ENCODE data around the gene CPLX3. TPM values are rescaled to one million over a fixed set of nuclear protein-coding genes. Genes with fewer than 3 reads are reported as not detected.

Gene CPLX3
- total RNA-seq, 4 donors from 2014 or later = not detected

DNA sequence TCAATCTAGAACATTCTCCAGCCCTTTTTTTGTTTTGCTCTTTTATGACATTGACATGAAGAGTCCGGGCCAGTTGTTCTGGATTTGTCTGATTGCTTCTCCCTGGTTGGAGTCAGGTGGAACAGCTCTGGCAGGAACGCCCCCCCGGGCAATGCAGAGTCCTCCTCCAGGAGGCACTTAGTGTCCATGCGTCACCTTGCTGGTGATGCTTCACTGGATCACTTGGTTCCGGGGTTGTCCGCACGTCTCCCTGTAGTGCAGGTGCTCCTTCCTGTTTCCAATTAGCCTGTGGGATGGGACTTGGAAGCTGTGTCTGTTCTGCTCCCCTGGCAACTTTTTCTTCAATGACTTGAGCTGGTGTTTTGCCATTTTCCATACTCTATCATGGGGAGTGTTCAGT, 34.8 kb upstream of the CPLX3 start:
- Histone ChIP-seq H3K27ac (no peak overlapping the region), H3K9me3 (no peaks in the 10 kb centered on the region), H3K4me1 (peaks cover 0 to 81% (median 43%) of the 10 kb centered on the region in 3 donors), H3K36me3 (peaks cover 0 to 4% of the 10 kb centered on the region in 2 donors), H3K27me3 (no peaks in the 10 kb centered on the region), H3K4me3 (no peak overlapping the region)
- TF ChIP-seq EP300 (IDR thresholded peaks at IDR 0.05) (no peak), POLR2A (IDR thresholded peaks at IDR 0.05) (no peak), POLR2AphosphoS5 (IDR thresholded peaks at IDR 0.05) (no peak)
- TF ChIP-seq, protein P1, sequence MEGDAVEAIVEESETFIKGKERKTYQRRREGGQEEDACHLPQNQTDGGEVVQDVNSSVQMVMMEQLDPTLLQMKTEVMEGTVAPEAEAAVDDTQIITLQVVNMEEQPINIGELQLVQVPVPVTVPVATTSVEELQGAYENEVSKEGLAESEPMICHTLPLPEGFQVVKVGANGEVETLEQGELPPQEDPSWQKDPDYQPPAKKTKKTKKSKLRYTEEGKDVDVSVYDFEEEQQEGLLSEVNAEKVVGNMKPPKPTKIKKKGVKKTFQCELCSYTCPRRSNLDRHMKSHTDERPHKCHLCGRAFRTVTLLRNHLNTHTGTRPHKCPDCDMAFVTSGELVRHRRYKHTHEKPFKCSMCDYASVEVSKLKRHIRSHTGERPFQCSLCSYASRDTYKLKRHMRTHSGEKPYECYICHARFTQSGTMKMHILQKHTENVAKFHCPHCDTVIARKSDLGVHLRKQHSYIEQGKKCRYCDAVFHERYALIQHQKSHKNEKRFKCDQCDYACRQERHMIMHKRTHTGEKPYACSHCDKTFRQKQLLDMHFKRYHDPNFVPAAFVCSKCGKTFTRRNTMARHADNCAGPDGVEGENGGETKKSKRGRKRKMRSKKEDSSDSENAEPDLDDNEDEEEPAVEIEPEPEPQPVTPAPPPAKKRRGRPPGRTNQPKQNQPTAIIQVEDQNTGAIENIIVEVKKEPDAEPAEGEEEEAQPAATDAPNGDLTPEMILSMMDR (IDR thresholded peaks at IDR 0.05) = no peak
- 80 to 100% methylated on average over 1 of the region's 7 CpGs for WGBS, 2 donors (ENCODE audit: low coverage in 1 of 2)
- ATAC-seq = no peak

GRCh38 chr15:74792227-74793016, 34.0 kb upstream of the CPLX3 start:
- no peaks in the 10 kb centered on the region for H3K9me3 ChIP-seq
- 100% methylated on average over 2 of the region's 12 CpGs; no CpG with 5 or more reads in 1 of the 2 donors for WGBS, 2 donors (ENCODE audit: low coverage in 1 of 2)
- H3K36me3 ChIP-seq = peaks cover 0 to 4% of the 10 kb centered on the region in 2 donors
- peak overlapping the region in 1 of 4 donors; percentile 13 for H3K27ac ChIP-seq
- peaks cover 0 to 73% (median 36%) of the 10 kb centered on the region in 3 donors for H3K4me1 ChIP-seq
- H3K4me3 ChIP-seq = no peak overlapping the region
- no peak for ATAC-seq
- no peaks in the 10 kb centered on the region for H3K27me3 ChIP-seq
- TF ChIP-seq POLR2A (IDR thresholded peaks at IDR 0.05) = no peak
- TF ChIP-seq, protein P1 (IDR thresholded peaks at IDR 0.05) = no peak
- no peak for TF ChIP-seq EP300 (IDR thresholded peaks at IDR 0.05)
- TF ChIP-seq POLR2AphosphoS5 (IDR thresholded peaks at IDR 0.05) = no peak

DNA sequence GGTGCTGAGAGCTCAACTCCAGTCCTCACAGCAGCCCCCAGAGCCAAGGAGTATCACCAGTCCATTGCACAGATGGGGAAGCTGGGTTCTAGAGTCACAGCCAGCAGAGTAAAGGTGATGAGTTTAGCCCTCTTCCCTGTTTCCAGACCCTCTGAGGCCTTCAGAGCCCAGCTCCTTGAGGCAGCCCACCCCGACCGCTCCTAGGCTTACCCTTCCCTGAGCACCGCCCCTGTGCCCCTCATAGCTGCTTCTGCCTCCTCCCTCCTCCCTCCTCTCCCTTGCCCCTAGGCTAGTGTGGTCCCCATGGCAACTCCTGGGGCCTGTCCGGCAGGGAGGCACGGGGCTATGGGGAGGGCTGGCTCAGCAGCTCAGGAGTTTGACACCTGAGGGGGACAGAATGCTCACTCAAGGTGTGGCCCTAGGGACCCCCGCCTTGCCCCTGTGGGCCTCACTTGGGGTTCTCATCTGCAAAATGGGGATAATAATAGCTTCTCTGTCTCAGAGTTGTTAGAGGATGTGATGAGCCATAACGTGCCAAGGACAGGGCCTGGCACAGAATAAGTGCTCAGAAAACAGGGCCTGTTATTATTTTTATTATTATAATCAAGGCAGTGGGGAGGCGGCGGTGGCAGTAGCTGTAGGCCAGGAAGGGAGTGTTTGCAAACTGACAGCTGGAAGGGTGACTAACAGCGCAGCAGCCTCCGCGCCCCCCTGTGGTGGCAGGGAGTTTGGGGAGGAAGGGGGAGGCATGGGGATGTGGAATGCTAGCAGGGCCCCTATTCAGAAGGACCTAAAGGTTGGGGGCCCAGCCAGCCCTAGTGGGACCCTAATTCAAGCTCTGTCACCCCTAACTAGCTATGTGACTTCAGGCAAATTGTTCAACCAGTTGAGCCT, 33.0 kb upstream of the CPLX3 start:
- no peak overlapping the region for H3K4me3 ChIP-seq
- WGBS, 2 donors (ENCODE audit: low coverage in 1 of 2) = 80 to 90% methylated on average over 2 to 6 of the region's 12 CpGs
- ATAC-seq = no peak
- peaks cover 0 to 11% of the 10 kb centered on the region in 2 donors for H3K36me3 ChIP-seq
- H3K4me1 ChIP-seq = peaks cover 0 to 63% (median 29%) of the 10 kb centered on the region in 3 donors
- H3K9me3 ChIP-seq = no peaks in the 10 kb centered on the region
- TF ChIP-seq, protein P1 (IDR thresholded peaks at IDR 0.05) = peak in 1 of 4 experiments; percentile 8
- TF ChIP-seq EP300 (IDR thresholded peaks at IDR 0.05) (no peak), POLR2A (IDR thresholded peaks at IDR 0.05) (no peak), POLR2AphosphoS5 (IDR thresholded peaks at IDR 0.05) (no peak)
- no peaks in the 10 kb centered on the region for H3K27me3 ChIP-seq
- peak overlapping the region in 1 of 4 donors; percentile 13 for H3K27ac ChIP-seq

GRCh38 chr15:74794248-74794969, 32.0 kb upstream of the CPLX3 start:
- Histone ChIP-seq H3K4me1 (peaks cover 0 to 57% (median 21%) of the 10 kb centered on the region in 3 donors), H3K27me3 (no peaks in the 10 kb centered on the region), H3K27ac (no peak overlapping the region), H3K36me3 (peaks cover 0 to 21% of the 10 kb centered on the region in 2 donors), H3K9me3 (no peaks in the 10 kb centered on the region), H3K4me3 (no peak overlapping the region)
- WGBS, 2 donors (ENCODE audit: low coverage in 1 of 2) = 88 to 89% methylated on average over 3 of the region's 9 CpGs
- no peak for ATAC-seq
- TF ChIP-seq, protein P1 (IDR thresholded peaks at IDR 0.05) = no peak
- TF ChIP-seq EP300 (IDR thresholded peaks at IDR 0.05) (no peak), POLR2A (IDR thresholded peaks at IDR 0.05) (no peak), POLR2AphosphoS5 (IDR thresholded peaks at IDR 0.05) (no peak)

All from gastroesophageal sphincter (tissue), 4 donors.